Liver (tissue), 9 donors: ENCODE results near the gene CDIPT. TPM values are rescaled to one million over a fixed set of nuclear protein-coding genes. Genes with fewer than 3 reads are reported as not detected.
"Not testable (repeated sequence)": the region's sequence is repeated elsewhere in the genome, so short reads cannot be mapped to it uniquely, and the experiment has no call there.

Experiments
- DNase-seq: peaks from one replicate; pipeline ENCODE4 v3.0.0-alpha.2; 2017; ENCODE audit warnings: low spot score
- H3K27ac ChIP-seq, 2 donors: one replicate each; pipeline ENCODE4 v1.7.0; 2013; ENCODE audit warnings: inconsistent platforms in 2 of 2, low read length in 2 of 2, control low read depth in 1 of 2, low read depth in 1 of 2, mild to moderate bottlenecking in 1 of 2
- H3K27me3 ChIP-seq, 4 donors: one replicate each; pipeline versions ENCODE4 v1.6.1 to v1.7.0; 2013; ENCODE audit warnings: low read length in 3 of 4, inconsistent platforms in 1 of 4, mild to moderate bottlenecking in 1 of 4, moderate library complexity in 1 of 4; ENCODE audit not compliant: control insufficient read depth in 4 of 4, insufficient read depth in 4 of 4
- H3K36me3 ChIP-seq, 4 donors: one replicate each; pipeline versions ENCODE4 v1.6.1 to v1.7.0; 2013; ENCODE audit warnings: low read length in 3 of 4, mild to moderate bottlenecking in 3 of 4, low read depth in 1 of 4, moderate library complexity in 1 of 4; ENCODE audit not compliant: control insufficient read depth in 4 of 4, insufficient read depth in 3 of 4
- H3K4me1 ChIP-seq, 4 donors: one replicate each; pipeline versions ENCODE4 v1.6.1 to v1.7.0; 2013; ENCODE audit warnings: low read length in 3 of 4, mild to moderate bottlenecking in 3 of 4, moderate library complexity in 1 of 4; ENCODE audit not compliant: control insufficient read depth in 4 of 4, insufficient read depth in 4 of 4
- H3K4me3 ChIP-seq, 3 donors: one replicate each; pipeline versions ENCODE4 v1.6.1 to v1.7.0; 2013; ENCODE audit warnings: low read length in 3 of 3, control low read depth in 1 of 3, low read depth in 1 of 3, mild to moderate bottlenecking in 1 of 3
- H3K9ac ChIP-seq, 2 donors: one replicate each; pipeline ENCODE4 v1.7.0; 2013; ENCODE audit warnings: low read length in 2 of 2, mild to moderate bottlenecking in 2 of 2, moderate library complexity in 2 of 2, control low read depth in 1 of 2, low read depth in 1 of 2
- H3K9me3 ChIP-seq, 4 donors: one replicate each; pipeline versions ENCODE4 v1.6.1 to v1.7.0; 2013; ENCODE audit warnings: low read length in 3 of 4; ENCODE audit not compliant: control insufficient read depth in 4 of 4
- FOXA1 ChIP-seq: IDR thresholded peaks from 2 replicates; pipeline ENCODE4 v1.6.1; 2016; ENCODE audit warnings: antibody characterized with exemption
- FOXA2 ChIP-seq: IDR thresholded peaks from 2 replicates; pipeline ENCODE4 v1.6.1; 2016; ENCODE audit warnings: antibody characterized with exemption
- GABPA ChIP-seq, 2 donors: IDR thresholded peaks in 1 of 2; conservative IDR thresholded peaks in 1 of 2; 2 replicates each; pipeline ENCODE4 v1.6.1; 2016; ENCODE audit warnings: antibody characterized with exemption in 2 of 2, mild to moderate bottlenecking in 1 of 2, moderate library complexity in 1 of 2
- HNF4A ChIP-seq, 2 donors: conservative IDR thresholded peaks; 2 replicates each; pipeline ENCODE4 v1.6.1; 2016; ENCODE audit warnings: antibody characterized with exemption in 2 of 2, mild to moderate bottlenecking in 2 of 2
- NR2F2 ChIP-seq: IDR thresholded peaks from 2 replicates; pipeline ENCODE4 v1.6.1; 2016; ENCODE audit warnings: antibody characterized with exemption
- RAD21 ChIP-seq, 2 donors: IDR thresholded peaks; 2 replicates each; pipeline ENCODE4 v1.6.1; 2016; ENCODE audit warnings: antibody characterized with exemption in 2 of 2, mild to moderate bottlenecking in 2 of 2
- YY1 ChIP-seq: IDR thresholded peaks from 2 replicates; pipeline ENCODE4 v1.6.1; 2016; ENCODE audit warnings: antibody characterized with exemption, mild to moderate bottlenecking
- WGBS: extraction: QIAGEN DNeasy Blood & Tissue Kit; methylation state at CpG from one replicate; pipeline ENCODE4 v1.1.7; 2013; 5-methylcytosine and 5-hydroxymethylcytosine counted together
- polyA plus RNA-seq, 2 donors: library from polyadenylated mRNA; stranded (reverse) in 1 of 2; unstranded in 1 of 2; fragments of 200-250 nt in 1 of 2; fragments of >200 nt in 1 of 2; fragmentation: Nextera tagmentation in 1 of 2; extraction: Ambion mirVana in 1 of 2; gene quantifications; one replicate each; pipeline versions ENCODE4 v1.2.1 to v1.2.3, GENCODE V29; 2013 to 2015
- total RNA-seq, 2 donors: library from RNA; depleted of rRNA; stranded (reverse); fragments of >200 nt; gene quantifications; one replicate each; pipeline ENCODE4 v1.2.3, GENCODE V29; 2014
- TF ChIP-seq, protein P1 (sequence below): IDR thresholded peaks from 2 replicates; pipeline ENCODE4 v1.6.1; 2016; ENCODE audit warnings: antibody characterized with exemption
- TF ChIP-seq, protein P2 (sequence below): fragments of 150-350 bp; IDR thresholded peaks from 2 replicates; pipeline ENCODE4 v1.5.1; 2017; ENCODE audit warnings: improper control_type of control experiment, low read depth, low read length; ENCODE audit not compliant: missing input control
- TF ChIP-seq, protein P3 (sequence below): IDR thresholded peaks from 2 replicates; pipeline ENCODE4 v1.6.1; 2016; ENCODE audit warnings: antibody characterized with exemption
- TF ChIP-seq, protein P4 (sequence below): IDR thresholded peaks from 2 replicates; pipeline ENCODE4 v1.6.1; 2016; ENCODE audit warnings: antibody characterized with exemption
- donor health status: healthy.
- donor health status: healthy.
- donor health status: healthy.
- donor health status: healthy.
- donor health status: healthy.

CDIPT gene
- total and polyA plus RNA-seq, 4 donors = 31.4 to 102 (median 38.4) TPM

DNA sequence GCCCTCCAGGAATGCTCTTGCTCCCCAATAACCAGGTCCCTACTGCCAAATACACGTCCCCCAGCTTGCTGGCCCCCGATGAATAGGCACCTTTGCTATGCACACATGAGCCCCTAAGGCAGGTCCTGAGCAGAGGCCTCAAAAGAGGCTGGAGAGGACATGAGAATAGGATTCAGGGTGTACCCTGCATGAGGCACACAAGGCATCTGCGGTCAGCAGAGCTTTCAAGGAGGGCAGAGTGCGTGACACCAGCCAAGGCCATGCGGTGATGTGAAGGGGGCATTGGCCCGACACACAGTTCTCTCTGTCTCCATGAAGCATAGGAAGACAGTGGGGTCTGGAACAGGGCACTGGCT is 29.4 kb upstream of the CDIPT start:
- H3K9me3 ChIP-seq = no peaks in the 10 kb centered on the region
- no peak for DNase-seq
- no peak overlapping the region for H3K4me3 ChIP-seq
- no peak overlapping the region for H3K9ac ChIP-seq
- no peaks in the 10 kb centered on the region for H3K36me3 ChIP-seq
- no peak overlapping the region for H3K27ac ChIP-seq
- TF ChIP-seq, protein P1, sequence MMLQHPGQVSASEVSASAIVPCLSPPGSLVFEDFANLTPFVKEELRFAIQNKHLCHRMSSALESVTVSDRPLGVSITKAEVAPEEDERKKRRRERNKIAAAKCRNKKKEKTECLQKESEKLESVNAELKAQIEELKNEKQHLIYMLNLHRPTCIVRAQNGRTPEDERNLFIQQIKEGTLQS = no peak
- TF ChIP-seq, protein P2, sequence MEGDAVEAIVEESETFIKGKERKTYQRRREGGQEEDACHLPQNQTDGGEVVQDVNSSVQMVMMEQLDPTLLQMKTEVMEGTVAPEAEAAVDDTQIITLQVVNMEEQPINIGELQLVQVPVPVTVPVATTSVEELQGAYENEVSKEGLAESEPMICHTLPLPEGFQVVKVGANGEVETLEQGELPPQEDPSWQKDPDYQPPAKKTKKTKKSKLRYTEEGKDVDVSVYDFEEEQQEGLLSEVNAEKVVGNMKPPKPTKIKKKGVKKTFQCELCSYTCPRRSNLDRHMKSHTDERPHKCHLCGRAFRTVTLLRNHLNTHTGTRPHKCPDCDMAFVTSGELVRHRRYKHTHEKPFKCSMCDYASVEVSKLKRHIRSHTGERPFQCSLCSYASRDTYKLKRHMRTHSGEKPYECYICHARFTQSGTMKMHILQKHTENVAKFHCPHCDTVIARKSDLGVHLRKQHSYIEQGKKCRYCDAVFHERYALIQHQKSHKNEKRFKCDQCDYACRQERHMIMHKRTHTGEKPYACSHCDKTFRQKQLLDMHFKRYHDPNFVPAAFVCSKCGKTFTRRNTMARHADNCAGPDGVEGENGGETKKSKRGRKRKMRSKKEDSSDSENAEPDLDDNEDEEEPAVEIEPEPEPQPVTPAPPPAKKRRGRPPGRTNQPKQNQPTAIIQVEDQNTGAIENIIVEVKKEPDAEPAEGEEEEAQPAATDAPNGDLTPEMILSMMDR = no peak
- TF ChIP-seq FOXA2 (no peak), FOXA1 (no peak), YY1 (no peak), RAD21 (IDR thresholded peaks at IDR 0.05) (no peak), GABPA (IDR thresholded peaks at IDR 0.05 in 1 of 2, conservative IDR thresholded peaks at IDR 0.05 in 1 of 2) (no peak), HNF4A (conservative IDR thresholded peaks at IDR 0.05) (no peak), NR2F2 (no peak)
- TF ChIP-seq, protein P3, sequence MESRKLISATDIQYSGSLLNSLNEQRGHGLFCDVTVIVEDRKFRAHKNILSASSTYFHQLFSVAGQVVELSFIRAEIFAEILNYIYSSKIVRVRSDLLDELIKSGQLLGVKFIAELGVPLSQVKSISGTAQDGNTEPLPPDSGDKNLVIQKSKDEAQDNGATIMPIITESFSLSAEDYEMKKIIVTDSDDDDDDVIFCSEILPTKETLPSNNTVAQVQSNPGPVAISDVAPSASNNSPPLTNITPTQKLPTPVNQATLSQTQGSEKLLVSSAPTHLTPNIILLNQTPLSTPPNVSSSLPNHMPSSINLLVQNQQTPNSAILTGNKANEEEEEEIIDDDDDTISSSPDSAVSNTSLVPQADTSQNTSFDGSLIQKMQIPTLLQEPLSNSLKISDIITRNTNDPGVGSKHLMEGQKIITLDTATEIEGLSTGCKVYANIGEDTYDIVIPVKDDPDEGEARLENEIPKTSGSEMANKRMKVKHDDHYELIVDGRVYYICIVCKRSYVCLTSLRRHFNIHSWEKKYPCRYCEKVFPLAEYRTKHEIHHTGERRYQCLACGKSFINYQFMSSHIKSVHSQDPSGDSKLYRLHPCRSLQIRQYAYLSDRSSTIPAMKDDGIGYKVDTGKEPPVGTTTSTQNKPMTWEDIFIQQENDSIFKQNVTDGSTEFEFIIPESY = no peak
- TF ChIP-seq, protein P4, sequence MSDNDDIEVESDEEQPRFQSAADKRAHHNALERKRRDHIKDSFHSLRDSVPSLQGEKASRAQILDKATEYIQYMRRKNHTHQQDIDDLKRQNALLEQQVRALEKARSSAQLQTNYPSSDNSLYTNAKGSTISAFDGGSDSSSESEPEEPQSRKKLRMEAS = no peak
- H3K4me1 ChIP-seq = peaks cover 0 to 2% (median 0%) of the 10 kb centered on the region in 4 donors
- H3K27me3 ChIP-seq = no peaks in the 10 kb centered on the region
- 92% methylated on average over 6 of the region's 6 CpGs for WGBS

DNA sequence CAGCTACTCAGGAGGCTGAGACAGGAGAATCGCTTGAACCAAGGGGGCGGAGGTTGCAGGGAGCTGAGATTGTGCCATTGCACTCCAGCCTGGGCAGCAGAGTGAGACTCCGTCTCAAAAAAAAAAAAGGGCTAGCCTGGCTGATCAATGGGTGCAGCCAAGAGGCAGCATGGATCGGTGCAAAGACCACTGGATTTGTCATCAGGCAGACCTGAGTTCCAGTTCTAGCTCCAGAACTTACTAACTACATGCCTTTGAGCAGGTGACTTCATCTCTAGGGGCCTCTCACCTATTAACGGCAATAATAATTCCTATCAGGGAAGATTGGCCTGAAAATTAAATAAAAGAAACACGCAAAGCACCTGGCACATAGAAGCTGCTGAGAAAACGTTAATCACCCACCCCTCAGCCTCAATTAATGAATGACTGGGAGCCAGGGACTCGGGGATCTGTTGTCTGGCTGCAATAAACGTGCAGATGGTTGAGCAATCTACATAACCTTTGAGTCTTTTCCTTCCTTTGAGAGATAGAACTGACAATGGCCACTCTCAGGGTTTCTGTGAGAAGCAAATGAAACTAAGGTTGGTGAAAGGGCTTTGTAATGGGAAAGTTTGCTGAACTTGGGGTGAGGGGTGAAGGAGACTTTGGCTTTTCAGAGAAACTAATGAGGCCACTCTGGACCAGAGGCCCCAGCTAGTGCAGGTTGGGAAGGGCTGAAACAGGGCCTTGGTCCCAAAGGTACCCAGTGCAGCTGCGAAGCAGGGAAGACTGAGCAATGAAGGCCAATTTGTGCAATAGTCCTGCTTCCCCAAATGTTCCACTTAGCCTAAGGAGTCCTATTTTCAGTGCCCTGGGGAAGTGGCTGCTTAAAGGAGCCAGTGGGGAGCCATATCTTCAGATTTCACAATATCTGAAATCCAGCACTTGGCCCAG is 28.8 kb upstream of the CDIPT start:
- Histone ChIP-seq H3K27me3 (no peaks in the 10 kb centered on the region), H3K4me3 (no peak overlapping the region), H3K9ac (no peak overlapping the region), H3K9me3 (no peaks in the 10 kb centered on the region), H3K27ac (no peak overlapping the region), H3K4me1 (peaks cover 0 to 2% (median 0%) of the 10 kb centered on the region in 4 donors), H3K36me3 (no peaks in the 10 kb centered on the region)
- DNase-seq = no peak
- TF ChIP-seq HNF4A (conservative IDR thresholded peaks at IDR 0.05) (peak in 1 of 2 donors; percentile 19), NR2F2 (peak; percentile 73), FOXA1 (no peak)
- TF ChIP-seq, protein P3 = no peak
- 56% methylated on average over 10 of the region's 10 CpGs for WGBS

DNA sequence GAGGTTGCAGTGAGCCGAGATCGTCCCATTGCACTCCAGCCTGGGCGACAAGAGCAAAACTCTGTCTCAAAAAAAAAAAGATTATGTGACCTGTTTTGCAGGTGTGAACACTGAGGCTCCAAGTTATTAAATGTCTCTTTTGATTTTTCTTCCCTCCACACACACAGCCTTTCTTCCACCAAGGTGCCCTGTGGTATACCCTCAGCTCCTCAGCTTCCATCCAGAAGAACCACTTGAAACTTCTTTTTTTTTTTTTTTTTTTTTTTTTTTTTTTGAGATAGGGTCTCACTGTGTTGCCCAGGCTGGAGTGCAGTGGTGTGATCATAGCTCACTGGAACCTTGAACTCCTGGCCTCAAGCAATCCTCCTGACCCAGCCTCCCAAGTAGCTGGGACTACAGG is 26.3 kb upstream of the CDIPT start:
- H3K4me1 ChIP-seq, H3K36me3 ChIP-seq, H3K9me3 ChIP-seq, H3K4me3 ChIP-seq, H3K9ac ChIP-seq, H3K27ac ChIP-seq, DNase-seq, H3K27me3 ChIP-seq: not testable (repeated sequence)
- 97% methylated on average over 3 of the region's 3 CpGs for WGBS
